Loucy (cell line): ENCODE data around the gene ANKDD1A.

ENCODE experiments used
- H2AFZ ChIP-seq: fragments of 200-600 bp; sonication (generic); 2 replicates; pipeline ENCODE4 v1.6.0; 2016; ENCODE audit warnings: antibody characterized with exemption, mild to moderate bottlenecking, low read length, moderate library complexity
- H3F3A ChIP-seq: fragments of 200-600 bp; 2 replicates; pipeline ENCODE4 v1.6.0; 2016; ENCODE audit warnings: antibody characterized with exemption, low read depth, mild to moderate bottlenecking
- H3K27me3 ChIP-seq: fragments of 200-600 bp; sonication (generic); 2 replicates; pipeline ENCODE4 v1.6.1; 2014; ENCODE audit warnings: low read length, mild to moderate bottlenecking; ENCODE audit not compliant: insufficient read depth, poor library complexity, severe bottlenecking
- H3K36me3 ChIP-seq: fragments of 200-600 bp; sonication (generic); 2 replicates; pipeline ENCODE4 v1.6.1; 2016; ENCODE audit warnings: low read length; ENCODE audit not compliant: insufficient read depth
- H3K4me1 ChIP-seq: fragments of 200-600 bp; sonication (generic); 2 replicates; pipeline ENCODE4 v1.5.1; 2014; ENCODE audit warnings: low read length, mild to moderate bottlenecking; ENCODE audit not compliant: insufficient read depth, poor library complexity, severe bottlenecking
- H3K4me2 ChIP-seq: fragments of 200-600 bp; sonication (generic); 2 replicates; pipeline ENCODE4 v1.6.0; 2014; ENCODE audit warnings: antibody characterized with exemption, low read length, low read depth, mild to moderate bottlenecking; ENCODE audit not compliant: poor library complexity, severe bottlenecking
- H3K4me3 ChIP-seq: fragments of 200-600 bp; sonication (generic); 2 replicates; pipeline ENCODE4 v1.5.1; 2014; ENCODE audit warnings: low read length, mild to moderate bottlenecking, mixed read lengths; ENCODE audit not compliant: poor library complexity, severe bottlenecking
- H3K79me2 ChIP-seq: fragments of 200-600 bp; sonication (generic); 2 replicates; pipeline ENCODE4 v1.6.1; 2014; ENCODE audit warnings: low read length; ENCODE audit not compliant: insufficient read depth
- H3K9ac ChIP-seq: fragments of 200-600 bp; sonication (generic); 2 replicates; pipeline ENCODE4 v1.6.0; 2014; ENCODE audit warnings: mild to moderate bottlenecking, low read depth, low read length, moderate library complexity; ENCODE audit not compliant: poor library complexity, severe bottlenecking
- H3K9me2 ChIP-seq: fragments of 200-600 bp; sonication (generic); replicated peaks from 2 replicates; pipeline ENCODE4 v1.6.1; 2016; ENCODE audit warnings: low read depth, low read length, mixed read lengths
- H3K9me3 ChIP-seq: fragments of 200-600 bp; sonication (generic); 2 replicates; pipeline ENCODE4 v1.6.1; 2014; ENCODE audit warnings: mild to moderate bottlenecking, antibody characterized with exemption, low read length, low read depth; ENCODE audit not compliant: insufficient read depth
- H4K20me1 ChIP-seq: fragments of 200-600 bp; sonication (generic); 2 replicates; pipeline ENCODE4 v1.6.0; 2014; ENCODE audit warnings: antibody characterized with exemption, low read length, mild to moderate bottlenecking; ENCODE audit not compliant: insufficient read depth, poor library complexity, severe bottlenecking
- EZH2phosphoT487 ChIP-seq: fragments of 200-600 bp; IDR thresholded peaks from 2 replicates; pipeline ENCODE4 v1.6.1; 2018; ENCODE audit warnings: antibody characterized with exemption, mild to moderate bottlenecking, moderate library complexity, borderline replicate concordance
- TF ChIP-seq, protein P1 (sequence below): fragments of 200-600 bp; sonication (generic); conservative IDR thresholded peaks from 2 replicates; pipeline ENCODE4 v1.5.1; 2014; ENCODE audit warnings: mild to moderate bottlenecking, antibody characterized with exemption, low read length

The ANKDD1A gene

DNA sequence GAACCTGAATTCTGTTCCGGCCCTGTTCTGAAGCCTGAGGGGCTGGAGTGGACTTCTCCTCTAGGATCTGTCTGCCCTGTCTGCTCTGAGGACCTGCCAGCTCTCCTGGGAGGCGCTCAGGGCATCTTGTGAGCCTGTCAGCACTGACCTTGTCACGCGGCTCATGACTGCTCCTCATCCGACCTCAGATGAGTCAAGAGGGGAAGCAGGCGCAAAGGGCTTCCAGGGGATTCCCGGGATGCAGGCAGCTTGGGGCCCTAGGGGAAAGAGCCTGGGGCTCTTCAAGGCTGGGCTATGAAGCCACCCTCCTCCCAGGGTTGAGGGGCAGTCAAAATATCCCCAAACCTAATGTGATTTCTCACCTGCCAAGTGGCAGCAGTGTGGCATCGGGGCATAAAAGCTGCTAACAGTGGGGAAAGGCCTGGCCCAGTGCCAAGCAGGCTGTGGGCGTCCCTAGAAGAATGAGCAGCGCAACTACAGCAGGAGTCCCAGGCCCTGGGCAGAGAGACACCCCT is 27.6 kb upstream of the ANKDD1A start:
- Histone ChIP-seq H3F3A (no peaks in the 10 kb centered on the region), H3K4me1 (peaks cover 10% of the 10 kb centered on the region), H3K79me2 (no peaks in the 10 kb centered on the region), H3K27me3 (no peaks in the 10 kb centered on the region), H3K4me2 (no peak overlapping the region), H3K4me3 (no peak overlapping the region), H3K36me3 (no peaks in the 10 kb centered on the region), H4K20me1 (no peaks in the 10 kb centered on the region), H3K9me2 (no peaks in the 10 kb centered on the region), H3K9me3 (no peaks in the 10 kb centered on the region), H3K9ac (no peak overlapping the region), H2AFZ (no peak overlapping the region)
- TF ChIP-seq EZH2phosphoT487 = no peak
- TF ChIP-seq, protein P1, sequence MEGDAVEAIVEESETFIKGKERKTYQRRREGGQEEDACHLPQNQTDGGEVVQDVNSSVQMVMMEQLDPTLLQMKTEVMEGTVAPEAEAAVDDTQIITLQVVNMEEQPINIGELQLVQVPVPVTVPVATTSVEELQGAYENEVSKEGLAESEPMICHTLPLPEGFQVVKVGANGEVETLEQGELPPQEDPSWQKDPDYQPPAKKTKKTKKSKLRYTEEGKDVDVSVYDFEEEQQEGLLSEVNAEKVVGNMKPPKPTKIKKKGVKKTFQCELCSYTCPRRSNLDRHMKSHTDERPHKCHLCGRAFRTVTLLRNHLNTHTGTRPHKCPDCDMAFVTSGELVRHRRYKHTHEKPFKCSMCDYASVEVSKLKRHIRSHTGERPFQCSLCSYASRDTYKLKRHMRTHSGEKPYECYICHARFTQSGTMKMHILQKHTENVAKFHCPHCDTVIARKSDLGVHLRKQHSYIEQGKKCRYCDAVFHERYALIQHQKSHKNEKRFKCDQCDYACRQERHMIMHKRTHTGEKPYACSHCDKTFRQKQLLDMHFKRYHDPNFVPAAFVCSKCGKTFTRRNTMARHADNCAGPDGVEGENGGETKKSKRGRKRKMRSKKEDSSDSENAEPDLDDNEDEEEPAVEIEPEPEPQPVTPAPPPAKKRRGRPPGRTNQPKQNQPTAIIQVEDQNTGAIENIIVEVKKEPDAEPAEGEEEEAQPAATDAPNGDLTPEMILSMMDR = no peak

DNA sequence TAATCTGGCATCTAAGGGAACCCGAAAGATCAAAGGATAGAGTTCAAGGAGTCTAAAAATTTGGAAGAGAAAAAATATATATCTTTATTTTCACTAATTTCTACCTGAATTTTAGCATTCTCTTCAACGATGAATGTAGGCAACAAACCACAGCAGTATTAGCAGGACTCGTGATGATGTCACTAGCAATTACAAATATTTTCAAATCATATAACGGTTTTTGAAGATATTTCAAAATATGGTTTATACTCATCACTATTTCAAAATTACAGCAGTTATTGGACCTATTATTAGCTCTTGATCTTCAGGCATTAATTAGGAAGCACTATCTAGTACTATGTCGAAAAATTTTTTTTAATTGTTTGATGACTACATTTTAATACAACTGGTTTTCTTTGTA is 27.0 kb upstream of the ANKDD1A start:
- H3F3A ChIP-seq = no peaks in the 10 kb centered on the region
- TF ChIP-seq EZH2phosphoT487 = no peak
- TF ChIP-seq, protein P1 = no peak
- no peak overlapping the region for H3K4me2 ChIP-seq

DNA sequence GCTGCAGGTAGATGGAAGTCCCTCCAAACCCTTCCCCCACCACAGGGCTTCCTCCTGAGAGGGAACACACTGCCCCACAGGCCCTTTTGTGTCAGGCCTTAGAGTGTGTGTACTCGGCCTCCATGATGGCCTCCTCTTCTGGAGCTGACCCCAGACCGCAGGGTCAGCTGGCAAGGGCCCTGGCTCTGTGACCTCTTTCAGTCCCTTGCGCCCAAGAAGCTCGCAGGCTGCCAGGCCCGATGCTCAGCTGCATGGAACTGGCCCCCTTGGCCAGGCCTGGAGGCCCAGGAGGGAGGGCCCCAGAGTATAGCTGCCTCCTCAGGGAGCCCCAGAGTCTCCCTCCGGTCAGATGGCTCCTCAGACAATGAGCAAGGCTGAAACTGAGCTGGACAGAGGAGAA is 23.4 kb upstream of the ANKDD1A start:
- peaks cover 29% of the 10 kb centered on the region for H3K4me1 ChIP-seq
- TF ChIP-seq, protein P1 = no peak
- TF ChIP-seq EZH2phosphoT487 = no peak
- no peaks in the 10 kb centered on the region for H3K36me3 ChIP-seq
- H3K9me3 ChIP-seq = no peaks in the 10 kb centered on the region
- no peaks in the 10 kb centered on the region for H4K20me1 ChIP-seq
- no peak overlapping the region for H3K4me2 ChIP-seq
- H3K9ac ChIP-seq = no peak overlapping the region
- no peaks in the 10 kb centered on the region for H3K9me2 ChIP-seq
- no peak overlapping the region for H3K4me3 ChIP-seq
- H3K79me2 ChIP-seq = no peaks in the 10 kb centered on the region
- no peaks in the 10 kb centered on the region for H3K27me3 ChIP-seq
- H2AFZ ChIP-seq = no peak overlapping the region
- peaks cover 7% of the 10 kb centered on the region; the same call in 1 of the 2 replicates for H3F3A ChIP-seq

More for the DNA sequence above, 27.0 kb upstream of the ANKDD1A start:
- H2AFZ ChIP-seq = no peak overlapping the region
- no peaks in the 10 kb centered on the region for H3K9me2 ChIP-seq
- H3K79me2 ChIP-seq = no peaks in the 10 kb centered on the region
- H3K9me3 ChIP-seq = no peaks in the 10 kb centered on the region
- H3K9ac ChIP-seq = no peak overlapping the region
- H3K27me3 ChIP-seq = no peaks in the 10 kb centered on the region
- no peaks in the 10 kb centered on the region for H4K20me1 ChIP-seq
- H3K4me3 ChIP-seq = no peak overlapping the region
- H3K36me3 ChIP-seq = no peaks in the 10 kb centered on the region
- H3K4me1 ChIP-seq = peaks cover 10% of the 10 kb centered on the region
